Bronchial epithelial cell (primary cell): Measurements from ENCODE around the gene KCTD14. TPM values are rescaled to one million over a fixed set of nuclear protein-coding genes. Genes with fewer than 3 reads are reported as not detected.
"Not testable (repeated sequence)": the region's sequence is repeated elsewhere in the genome, so short reads cannot be mapped to it uniquely, and the experiment has no call there.

Experiments
- DNase-seq: peaks from one replicate; pipeline ENCODE4 v3.0.0-alpha.2; 2010; ENCODE audit warnings: low read depth
- FAIRE-seq: peaks from 2 replicates; lab custom pipeline; 2011; peaks lifted over from hg19 to GRCh38; lab: Jason Lieb, UNC
- H3K27me3 ChIP-seq: 2 replicates; pipeline ENCODE4 v1.5.1; 2011; ENCODE audit warnings: low read length; ENCODE audit not compliant: control insufficient read depth, insufficient read depth
- H3K36me3 ChIP-seq: 2 replicates; pipeline ENCODE4 v1.5.1; 2011; ENCODE audit warnings: low read length; ENCODE audit not compliant: control insufficient read depth, insufficient read depth
- H3K4me3 ChIP-seq: 2 replicates; pipeline ENCODE4 v1.5.1; 2011; ENCODE audit warnings: mild to moderate bottlenecking, low read depth, low read length, control low read depth
- total RNA-seq: library from RNA; depleted of rRNA; stranded (reverse); fragments of >200 nt; gene quantifications from 2 replicates; pipeline ENCODE4 v1.2.1, GENCODE V29; 2014
- TF ChIP-seq, protein P1 (sequence below): IDR thresholded peaks from 2 replicates; pipeline ENCODE4 v1.5.1; 2011; ENCODE audit warnings: mild to moderate bottlenecking, moderate library complexity, low read length, control low read depth, inconsistent platforms; ENCODE audit not compliant: insufficient read depth, severe bottlenecking

Gene KCTD14
- total RNA-seq, 1 donor from 2014 or later, result 1.3 TPM

DNA sequence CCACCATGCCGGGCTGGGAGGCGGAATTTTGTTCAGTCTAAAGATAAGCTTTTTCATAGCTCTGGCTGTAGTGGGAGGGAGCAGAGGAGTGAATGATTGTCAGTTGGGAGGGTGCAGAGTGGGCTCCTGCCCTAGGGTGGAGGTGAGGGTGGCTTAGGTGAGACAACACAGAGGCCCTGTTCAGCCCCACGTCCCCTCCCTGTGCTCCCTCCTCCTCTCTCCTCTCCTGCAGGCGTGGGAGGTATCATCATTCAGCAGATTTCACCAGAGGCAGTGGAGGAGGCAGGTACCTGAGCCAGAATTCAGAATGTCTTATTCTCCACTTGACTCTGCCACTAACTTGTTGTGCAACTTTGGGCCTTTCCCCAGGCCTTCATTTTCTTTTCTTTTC, 38.8 kb upstream of the KCTD14 start:
- DNase-seq (no peak), FAIRE-seq (no peak)
- no peak overlapping the region for H3K4me3 ChIP-seq
- no peaks in the 10 kb centered on the region for H3K27me3 ChIP-seq
- H3K36me3 ChIP-seq, result no peaks in the 10 kb centered on the region
- TF ChIP-seq, protein P1, sequence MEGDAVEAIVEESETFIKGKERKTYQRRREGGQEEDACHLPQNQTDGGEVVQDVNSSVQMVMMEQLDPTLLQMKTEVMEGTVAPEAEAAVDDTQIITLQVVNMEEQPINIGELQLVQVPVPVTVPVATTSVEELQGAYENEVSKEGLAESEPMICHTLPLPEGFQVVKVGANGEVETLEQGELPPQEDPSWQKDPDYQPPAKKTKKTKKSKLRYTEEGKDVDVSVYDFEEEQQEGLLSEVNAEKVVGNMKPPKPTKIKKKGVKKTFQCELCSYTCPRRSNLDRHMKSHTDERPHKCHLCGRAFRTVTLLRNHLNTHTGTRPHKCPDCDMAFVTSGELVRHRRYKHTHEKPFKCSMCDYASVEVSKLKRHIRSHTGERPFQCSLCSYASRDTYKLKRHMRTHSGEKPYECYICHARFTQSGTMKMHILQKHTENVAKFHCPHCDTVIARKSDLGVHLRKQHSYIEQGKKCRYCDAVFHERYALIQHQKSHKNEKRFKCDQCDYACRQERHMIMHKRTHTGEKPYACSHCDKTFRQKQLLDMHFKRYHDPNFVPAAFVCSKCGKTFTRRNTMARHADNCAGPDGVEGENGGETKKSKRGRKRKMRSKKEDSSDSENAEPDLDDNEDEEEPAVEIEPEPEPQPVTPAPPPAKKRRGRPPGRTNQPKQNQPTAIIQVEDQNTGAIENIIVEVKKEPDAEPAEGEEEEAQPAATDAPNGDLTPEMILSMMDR, result no peak

DNA sequence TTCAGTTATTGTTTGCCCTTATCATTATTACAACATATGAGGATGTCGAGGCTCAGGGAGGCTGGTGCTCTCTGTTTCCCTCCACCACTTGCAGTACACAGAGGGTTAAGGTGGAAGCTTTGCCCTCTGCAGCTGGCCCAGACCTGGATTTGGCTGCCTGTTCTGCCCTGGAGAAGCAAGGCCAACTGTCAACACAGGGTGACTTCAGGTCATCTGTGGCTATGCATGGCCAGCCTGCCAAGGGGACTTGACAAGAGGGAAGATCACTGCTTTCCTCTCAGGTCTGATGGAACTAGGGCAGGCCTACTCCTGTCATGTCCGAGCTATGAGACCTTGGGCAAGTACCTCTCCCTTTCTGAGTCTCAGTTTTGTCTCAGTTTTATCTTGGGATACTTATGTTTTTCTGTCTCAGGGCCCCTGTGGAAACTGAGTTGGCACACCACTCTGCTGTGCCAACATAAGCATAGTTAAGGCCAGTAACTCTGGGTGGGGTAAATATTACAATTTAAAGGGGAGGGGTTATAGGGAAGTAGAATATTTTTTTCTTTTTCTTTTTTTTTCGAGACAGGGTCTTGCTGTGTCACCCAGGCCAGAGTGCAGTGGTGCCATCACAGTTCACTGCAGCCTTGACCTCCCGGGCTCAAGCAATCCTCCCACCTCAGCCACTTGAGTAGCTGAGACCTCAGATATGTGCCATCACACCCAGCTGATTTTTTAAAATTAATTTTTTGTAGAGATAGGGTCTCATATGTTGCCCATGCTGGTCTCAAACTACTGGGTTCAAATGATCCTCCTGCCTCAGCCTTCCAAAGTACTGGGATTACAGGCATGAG, 38.2 kb upstream of the KCTD14 start:
- H3K27me3 ChIP-seq, result no peaks in the 10 kb centered on the region
- TF ChIP-seq, protein P1, result no peak
- H3K4me3 ChIP-seq, result no peak overlapping the region
- DNase-seq (no peak), FAIRE-seq (no peak)
- H3K36me3 ChIP-seq, result no peaks in the 10 kb centered on the region

DNA sequence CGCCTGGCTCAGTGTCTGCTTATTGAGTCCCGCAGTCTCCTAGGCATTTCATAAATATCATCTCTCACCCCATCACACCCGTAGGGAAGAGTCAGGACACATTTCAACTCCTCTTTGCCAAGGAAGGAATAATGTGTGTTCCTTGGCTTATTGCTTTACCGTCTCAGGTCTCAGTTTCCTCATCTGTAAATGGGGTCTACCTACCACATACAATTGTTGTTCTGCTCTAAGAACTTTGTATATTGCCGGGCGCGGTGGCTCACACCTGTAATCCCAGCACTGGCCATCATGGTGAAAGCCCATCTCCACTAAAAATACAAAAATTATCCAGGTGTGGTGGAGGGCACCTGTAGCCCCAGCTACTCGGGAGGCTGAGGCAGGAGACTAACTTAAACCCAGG, 37.5 kb upstream of the KCTD14 start:
- Histone ChIP-seq H3K4me3 (no peak overlapping the region), H3K27me3 (no peaks in the 10 kb centered on the region), H3K36me3 (no peaks in the 10 kb centered on the region)
- TF ChIP-seq, protein P1, result no peak
- no peak for DNase-seq
- no peak for FAIRE-seq

DNA sequence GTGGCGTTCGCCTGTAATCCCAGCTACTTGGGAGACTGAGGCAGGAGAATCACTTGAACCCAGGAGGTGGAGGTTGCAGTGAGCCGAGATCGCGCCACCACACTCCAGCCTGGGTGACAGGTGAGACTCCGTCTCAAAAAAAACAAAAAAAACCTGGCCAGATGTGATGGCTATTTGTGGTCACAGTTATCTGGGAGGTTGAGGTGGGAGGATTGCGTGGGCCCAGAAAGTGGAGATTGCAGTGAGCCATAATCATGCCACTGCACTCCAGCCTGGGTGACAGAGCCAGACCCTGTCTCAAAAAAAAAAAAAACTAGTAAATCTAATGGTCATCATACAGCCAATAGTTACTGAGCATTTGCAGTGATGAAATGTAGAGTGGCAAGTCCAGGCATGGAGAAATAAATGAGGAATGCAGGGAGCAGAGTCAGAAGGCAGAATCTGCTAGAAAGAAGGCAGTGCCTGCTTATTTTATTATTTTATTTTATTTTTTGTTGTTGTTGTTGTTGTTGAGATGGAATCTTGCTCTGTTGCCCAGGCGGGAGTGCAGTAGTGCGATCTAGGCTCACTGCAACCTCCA, 36.8 kb upstream of the KCTD14 start:
- not testable (repeated sequence) for H3K27me3 ChIP-seq, H3K4me3 ChIP-seq, H3K36me3 ChIP-seq, FAIRE-seq
- peak; percentile 67 for DNase-seq

DNA sequence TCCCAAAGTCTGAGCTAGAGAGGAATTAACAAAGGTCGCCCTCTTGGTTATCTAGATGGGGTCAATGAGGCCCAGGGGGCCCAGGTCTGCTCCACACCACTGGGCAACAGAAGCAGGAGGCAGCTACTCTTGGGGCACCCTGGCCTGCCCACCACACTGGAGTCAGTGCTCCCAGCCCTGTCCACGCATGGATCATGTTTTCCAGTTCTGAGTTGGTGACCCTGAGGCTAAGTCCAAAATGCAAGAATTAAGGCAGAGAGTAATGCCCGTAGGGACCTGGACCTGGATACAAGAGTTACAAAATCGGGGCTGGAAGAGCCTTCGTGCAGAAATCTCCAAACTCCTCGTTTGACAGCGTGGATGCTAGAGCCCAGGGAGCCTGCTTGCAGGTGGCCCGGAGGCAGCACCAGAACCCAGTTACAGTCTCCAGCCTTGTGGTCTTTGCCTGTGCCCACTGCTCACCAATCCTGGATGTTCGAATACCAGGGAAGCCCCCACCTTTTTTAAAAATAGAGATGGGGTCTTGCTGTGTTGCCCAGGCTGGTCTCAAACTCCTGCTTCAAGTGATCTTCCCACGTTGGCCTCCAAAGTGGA, 34.5 kb upstream of the KCTD14 start:
- H3K36me3 ChIP-seq, result no peaks in the 10 kb centered on the region
- no peak for FAIRE-seq
- H3K27me3 ChIP-seq, result no peaks in the 10 kb centered on the region
- no peak overlapping the region for H3K4me3 ChIP-seq
- TF ChIP-seq, protein P1, result no peak
- DNase-seq, result no peak

DNA sequence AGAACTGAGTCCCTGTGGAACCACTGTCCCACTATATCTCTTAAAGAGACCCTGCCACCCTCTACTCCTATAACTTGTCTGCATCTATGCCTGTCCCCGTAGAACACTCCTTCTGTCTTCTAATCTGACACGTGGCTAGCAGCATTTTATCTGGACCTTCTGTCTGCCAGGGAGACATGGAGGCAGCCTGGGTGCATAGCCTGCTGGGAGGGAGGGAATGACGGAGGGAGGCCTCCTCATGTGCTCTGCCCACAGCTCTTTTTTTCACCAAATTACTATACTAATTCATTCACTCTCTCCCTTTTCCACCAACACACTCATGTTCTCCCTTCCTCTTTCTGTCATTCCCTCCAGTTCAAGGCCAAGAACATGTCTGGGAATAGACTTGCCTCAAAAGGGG, 33.0 kb upstream of the KCTD14 start:
- TF ChIP-seq, protein P1, result no peak
- no peaks in the 10 kb centered on the region for H3K36me3 ChIP-seq

More for the DNA sequence above, 33.0 kb upstream of the KCTD14 start:
- no peak overlapping the region for H3K4me3 ChIP-seq
- no peak for FAIRE-seq
- no peaks in the 10 kb centered on the region for H3K27me3 ChIP-seq
- DNase-seq, result no peak
